HUES48 (cell line): ENCODE results near the gene KRT17.
"Not testable (repeated sequence)": the region's sequence is repeated elsewhere in the genome, so short reads cannot be mapped to it uniquely, and the experiment has no call there.

Experiments used
- H3K27ac ChIP-seq: one replicate; pipeline ENCODE4 v1.7.0; 2013; ENCODE audit warnings: low read depth, low read length, inconsistent platforms
- H3K27me3 ChIP-seq: 2 replicates; pipeline ENCODE4 v1.6.1; 2013; ENCODE audit warnings: mild to moderate bottlenecking, low read length; ENCODE audit not compliant: control insufficient read depth, insufficient read depth
- H3K36me3 ChIP-seq: 2 replicates; pipeline ENCODE4 v1.6.1; 2013; ENCODE audit warnings: low read length; ENCODE audit not compliant: control insufficient read depth, insufficient read depth
- H3K4me1 ChIP-seq: 2 replicates; pipeline ENCODE4 v1.6.1; 2013; ENCODE audit warnings: mild to moderate bottlenecking, low read length; ENCODE audit not compliant: control insufficient read depth, insufficient read depth
- H3K4me3 ChIP-seq: 2 replicates; pipeline ENCODE4 v1.5.1; 2013; ENCODE audit warnings: mild to moderate bottlenecking, low read depth, low read length
- H3K9ac ChIP-seq: 2 replicates; pipeline ENCODE4 v1.6.1; 2013; ENCODE audit warnings: mild to moderate bottlenecking, low read depth, low read length, moderate library complexity
- H3K9me3 ChIP-seq: 2 replicates; pipeline ENCODE4 v1.6.1; 2013; ENCODE audit warnings: low read length; ENCODE audit not compliant: control insufficient read depth, insufficient read depth

KRT17 gene

GRCh38 chr17:41583137-41584127 lies 40.9 kb downstream of the KRT17 start:
- Histone ChIP-seq H3K9me3 (no peaks in the 10 kb centered on the region), H3K4me1 (0 out of 2 replicates have a peak, but pooled peaks cover 5% of the 10 kb centered on the region), H3K27ac (no peak overlapping the region), H3K27me3 (peaks cover 4% of the 10 kb centered on the region; the same call in 1 of the 2 replicates), H3K36me3 (no peaks in the 10 kb centered on the region), H3K9ac (no peak overlapping the region), H3K4me3 (no peak overlapping the region)

GRCh38 chr17:41582061-41582968 lies 42.1 kb downstream of the KRT17 start:
- H3K4me3 ChIP-seq, H3K27ac ChIP-seq, H3K9ac ChIP-seq, H3K4me1 ChIP-seq, H3K36me3 ChIP-seq, H3K27me3 ChIP-seq, H3K9me3 ChIP-seq: not testable (repeated sequence)

- H3K4me3 ChIP-seq: no peak overlapping the region
- no peaks in the 10 kb centered on the region for H3K9me3 ChIP-seq
- H3K27me3 ChIP-seq: peaks cover 4% of the 10 kb centered on the region; the same call in 1 of the 2 replicates
- H3K36me3 ChIP-seq: no peaks in the 10 kb centered on the region
- no peak overlapping the region for H3K9ac ChIP-seq
- H3K27ac ChIP-seq: no peak overlapping the region
- H3K4me1 ChIP-seq: 0 out of 2 replicates have a peak, but pooled peaks cover 5% of the 10 kb centered on the region
Measured at GRCh38 chr17:41581366-41582060, 42.9 kb downstream of the KRT17 start.

- H3K27me3 ChIP-seq: peaks cover 4% of the 10 kb centered on the region; the same call in 1 of the 2 replicates
- H3K4me1 ChIP-seq: 0 out of 2 replicates have a peak, but pooled peaks cover 5% of the 10 kb centered on the region
- H3K9ac ChIP-seq: no peak overlapping the region
- no peaks in the 10 kb centered on the region for H3K9me3 ChIP-seq
- no peak overlapping the region for H3K27ac ChIP-seq
- no peak overlapping the region for H3K4me3 ChIP-seq
- H3K36me3 ChIP-seq: no peaks in the 10 kb centered on the region
Measured at GRCh38 chr17:41580687-41581365, 43.5 kb downstream of the KRT17 start.

- peaks cover 4% of the 10 kb centered on the region; the same call in 1 of the 2 replicates for H3K27me3 ChIP-seq
- H3K9ac ChIP-seq: no peak overlapping the region
- H3K27ac ChIP-seq: no peak overlapping the region
- no peaks in the 10 kb centered on the region for H3K9me3 ChIP-seq
- H3K4me3 ChIP-seq: no peak overlapping the region
- H3K36me3 ChIP-seq: no peaks in the 10 kb centered on the region
- 0 out of 2 replicates have a peak, but pooled peaks cover 5% of the 10 kb centered on the region for H3K4me1 ChIP-seq
Measured at GRCh38 chr17:41580244-41580575, 44.2 kb downstream of the KRT17 start.

GRCh38 chr17:41579484-41580243 lies 44.7 kb downstream of the KRT17 start:
- Histone ChIP-seq H3K4me3 (no peak overlapping the region), H3K36me3 (no peaks in the 10 kb centered on the region), H3K27ac (no peak overlapping the region), H3K4me1 (0 out of 2 replicates have a peak, but pooled peaks cover 5% of the 10 kb centered on the region), H3K27me3 (peaks cover 4% of the 10 kb centered on the region; the same call in 1 of the 2 replicates), H3K9me3 (no peaks in the 10 kb centered on the region), H3K9ac (no peak overlapping the region)

GRCh38 chr17:41578971-41579370 lies 45.4 kb downstream of the KRT17 start:
- Histone ChIP-seq H3K9me3 (no peaks in the 10 kb centered on the region), H3K36me3 (no peaks in the 10 kb centered on the region), H3K4me1 (0 out of 2 replicates have a peak, but pooled peaks cover 5% of the 10 kb centered on the region), H3K4me3 (no peak overlapping the region), H3K27ac (no peak overlapping the region), H3K9ac (no peak overlapping the region), H3K27me3 (peaks cover 4% of the 10 kb centered on the region; the same call in 1 of the 2 replicates)

- Histone ChIP-seq H3K36me3 (no peaks in the 10 kb centered on the region), H3K9ac (no peak overlapping the region), H3K27me3 (peaks cover 4% of the 10 kb centered on the region; the same call in 1 of the 2 replicates), H3K4me3 (no peak overlapping the region), H3K27ac (no peak overlapping the region), H3K9me3 (no peaks in the 10 kb centered on the region), H3K4me1 (0 out of 2 replicates have a peak, but pooled peaks cover 5% of the 10 kb centered on the region)
Measured at GRCh38 chr17:41578538-41578937, 45.8 kb downstream of the KRT17 start.

- not testable (repeated sequence) for H3K27me3 ChIP-seq, H3K27ac ChIP-seq, H3K4me3 ChIP-seq, H3K36me3 ChIP-seq, H3K4me1 ChIP-seq, H3K9me3 ChIP-seq, H3K9ac ChIP-seq
Measured at GRCh38 chr17:41576740-41577139, 47.6 kb downstream of the KRT17 start.
